GM23338 (cell line): Measurements from ENCODE around the gene TEX35. TPM values are rescaled to one million over a fixed set of nuclear protein-coding genes. Genes with fewer than 3 reads are reported as not detected.

Experiments
- ATAC-seq: fragments of 200-7000 bp; cut with Tn5 transposase; 3 replicates; pipeline ENCODE4 v1.9.1; 2020
- DNase-seq: peaks from one replicate; pipeline ENCODE4 v3.0.0-alpha.2; 2015; ENCODE audit warnings: low spot score
- H2AFZ ChIP-seq: fragments of 200-600 bp; sonication (generic); 2 replicates; pipeline ENCODE4 v1.8.0; 2016; ENCODE audit warnings: antibody characterized with exemption, mild to moderate bottlenecking, moderate library complexity
- H3F3A ChIP-seq: fragments of 200-600 bp; sonication (generic); replicated peaks from 2 replicates; pipeline ENCODE4 v1.8.0; 2017; ENCODE audit warnings: antibody characterized with exemption, mixed run types, low read depth
- H3K27ac ChIP-seq: fragments of 200-600 bp; sonication (generic); 2 replicates; pipeline ENCODE4 v1.6.1; 2016; ENCODE audit warnings: low read depth
- H3K27me3 ChIP-seq: fragments of 200-600 bp; sonication (generic); 2 replicates; pipeline ENCODE4 v1.8.0; 2016; ENCODE audit warnings: mild to moderate bottlenecking, mixed run types, moderate library complexity; ENCODE audit not compliant: insufficient read depth
- H3K36me3 ChIP-seq: fragments of 200-600 bp; sonication (generic); 2 replicates; pipeline ENCODE4 v1.8.0; 2016; ENCODE audit warnings: mild to moderate bottlenecking; ENCODE audit not compliant: insufficient read depth
- H3K4me1 ChIP-seq: fragments of 200-600 bp; sonication (generic); 2 replicates; pipeline ENCODE4 v1.8.0; 2016; ENCODE audit warnings: mild to moderate bottlenecking, moderate library complexity; ENCODE audit not compliant: insufficient read depth
- H3K4me2 ChIP-seq: fragments of 200-600 bp; sonication (generic); 2 replicates; pipeline ENCODE4 v1.7.1; 2017; ENCODE audit warnings: mixed run types
- H3K4me3 ChIP-seq: fragments of 200-600 bp; sonication (generic); 2 replicates; pipeline ENCODE4 v1.6.1; 2016; ENCODE audit warnings: mixed run types
- H3K79me2 ChIP-seq: fragments of 200-600 bp; sonication (generic); replicated peaks from 2 replicates; pipeline ENCODE4 v1.8.0; 2017; ENCODE audit warnings: mild to moderate bottlenecking; ENCODE audit not compliant: insufficient read depth
- H3K9me2 ChIP-seq: fragments of 200-600 bp; sonication (generic); 2 replicates; pipeline ENCODE4 v1.8.0; 2017; ENCODE audit not compliant: insufficient read depth
- H4K20me1 ChIP-seq: fragments of 200-600 bp; sonication (generic); replicated peaks from 2 replicates; pipeline ENCODE4 v1.8.0; 2017; ENCODE audit warnings: mild to moderate bottlenecking; ENCODE audit not compliant: insufficient read depth
- H3K27ac Mint-ChIP-seq: 2 replicates; pipeline ENCODE4 v1.8.0; 2020; ENCODE audit warnings: inconsistent platforms, mild to moderate bottlenecking, moderate library complexity, mixed read lengths
- H3K27me3 Mint-ChIP-seq: 3 replicates; pipeline ENCODE4 v1.8.0; 2022; ENCODE audit warnings: low read depth, mild to moderate bottlenecking, moderate library complexity, mixed read lengths, inconsistent platforms; ENCODE audit not compliant: insufficient read depth, poor library complexity
- H3K36me3 Mint-ChIP-seq: 3 replicates; pipeline ENCODE4 v1.8.0; 2021; ENCODE audit warnings: low read depth, mild to moderate bottlenecking, inconsistent platforms, moderate library complexity, mixed read lengths
- H3K4me1 Mint-ChIP-seq: 3 replicates; pipeline ENCODE4 v1.8.0; 2020; ENCODE audit warnings: mild to moderate bottlenecking, inconsistent platforms, mixed read lengths
- H3K4me3 Mint-ChIP-seq: 3 replicates; pipeline ENCODE4 v1.8.0; 2021; ENCODE audit warnings: moderate library complexity, mild to moderate bottlenecking, inconsistent platforms, mixed read lengths
- H3K9me3 Mint-ChIP-seq: 3 replicates; pipeline ENCODE4 v1.8.0; 2020; ENCODE audit warnings: moderate library complexity, mild to moderate bottlenecking, inconsistent platforms, mixed read lengths
- CREB1 ChIP-seq: fragments of 250-450 bp; sonication (Bioruptor Pico); IDR thresholded peaks from 2 replicates; pipeline ENCODE4 v1.5.0; 2020; ENCODE audit warnings: low read depth, mild to moderate bottlenecking, moderate library complexity
- ETS1 ChIP-seq: IDR thresholded peaks from 2 replicates; pipeline ENCODE4 v1.6.1; 2016; ENCODE audit warnings: antibody characterized with exemption
- EZH2 ChIP-seq: fragments of 200-600 bp; sonication (generic); IDR thresholded peaks from one replicate; pipeline ENCODE4 v1.8.0; 2017; ENCODE audit warnings: antibody characterized with exemption, mild to moderate bottlenecking, low read depth; ENCODE audit not compliant: unreplicated experiment
- EZH2phosphoT487 ChIP-seq: fragments of 200-600 bp; sonication (generic); IDR thresholded peaks from one replicate; pipeline ENCODE4 v1.8.1; 2018; ENCODE audit warnings: antibody characterized with exemption; ENCODE audit not compliant: unreplicated experiment
- JUNB ChIP-seq: IDR thresholded peaks from one replicate; pipeline ENCODE4 v1.6.1; 2016; ENCODE audit warnings: antibody characterized with exemption; ENCODE audit not compliant: unreplicated experiment
- NANOG ChIP-seq: IDR thresholded peaks from 2 replicates; pipeline ENCODE4 v1.6.1; 2016; ENCODE audit warnings: antibody characterized with exemption, borderline replicate concordance
- POLR2AphosphoS5 ChIP-seq: IDR thresholded peaks from 2 replicates; pipeline ENCODE4 v1.6.1; 2016; ENCODE audit warnings: antibody characterized with exemption, low read depth
- STAT1 ChIP-seq: IDR thresholded peaks from one replicate; pipeline ENCODE4 v1.6.1; 2016; ENCODE audit warnings: antibody characterized with exemption; ENCODE audit not compliant: unreplicated experiment
- ZNF114 ChIP-seq: fragments of 250-450 bp; sonication (Bioruptor Pico); IDR thresholded peaks from 2 replicates; pipeline ENCODE4 v1.5.0; 2020; ENCODE audit warnings: mild to moderate bottlenecking, moderate library complexity
- ZNF331 ChIP-seq: fragments of 250-450 bp; sonication (Bioruptor Pico); IDR thresholded peaks from 2 replicates; pipeline ENCODE4 v1.5.0; 2020; ENCODE audit warnings: low read depth, mild to moderate bottlenecking, moderate library complexity
- polyA plus RNA-seq: library from polyadenylated mRNA; unstranded; fragments of >200 nt; fragmentation: Nextera tagmentation; extraction: Ambion mirVana; gene quantifications from 2 replicates; pipeline ENCODE4 v1.2.1, GENCODE V29; 2016
- total RNA-seq: library from RNA; depleted of rRNA; stranded (reverse); fragments of >200 nt; shearing (Covaris generic); gene quantifications from 2 replicates; pipeline ENCODE4 v1.2.3, GENCODE V29; 2014
- TF ChIP-seq, protein P1 (sequence below), 2 experiments: fragments of 200-600 bp in 1 of 2; sonication (generic) in 1 of 2; conservative IDR thresholded peaks; 2 replicates each; pipeline versions ENCODE4 v1.5.1 to v1.6.1; 2016 to 2017; ENCODE audit warnings: antibody characterized with exemption in 2 of 2, low read depth in 2 of 2, mild to moderate bottlenecking in 2 of 2, moderate library complexity in 1 of 2
- TF ChIP-seq, protein P2 (sequence below): IDR thresholded peaks from one replicate; pipeline ENCODE4 v1.6.1; 2018; ENCODE audit warnings: antibody characterized with exemption; ENCODE audit not compliant: unreplicated experiment
- TF ChIP-seq, protein P3 (sequence below): fragments of 250-450 bp; sonication (Bioruptor Pico); IDR thresholded peaks from 2 replicates; pipeline ENCODE4 v1.5.0; 2020; ENCODE audit warnings: mild to moderate bottlenecking, moderate library complexity

TEX35 gene
- total and polyA plus RNA-seq, 2 experiments from 2014 or later, result not detected

DNA sequence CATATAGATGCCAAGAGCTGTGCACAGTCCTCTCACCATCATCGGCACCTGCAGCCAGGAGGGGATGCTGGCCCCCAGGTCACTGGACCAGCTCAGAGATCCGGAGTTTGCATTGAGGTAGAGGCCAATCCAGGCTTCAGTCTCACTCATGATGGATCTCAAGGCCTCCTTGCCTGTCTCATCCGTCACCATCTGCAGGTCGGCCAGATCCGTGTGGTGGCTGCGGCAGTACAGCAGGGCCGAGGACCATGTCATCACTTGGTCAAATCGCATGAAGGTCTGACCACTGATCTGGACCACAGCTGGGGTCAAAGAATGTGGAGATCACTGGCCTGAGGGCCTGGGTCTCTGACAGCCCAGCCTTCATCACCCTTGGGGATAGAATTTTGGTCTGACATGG, 22.8 kb upstream of the TEX35 start:
- Mint-ChIP-seq H3K27me3 (peaks cover 10% of the 10 kb centered on the region), H3K36me3 (no peaks in the 10 kb centered on the region; the same call in 2 of the 3 replicates), H3K9me3 (no peaks in the 10 kb centered on the region; the same call in 2 of the 3 replicates), H3K27ac (no peak overlapping the region), H3K4me3 (no peak overlapping the region), H3K4me1 (peaks cover 6% of the 10 kb centered on the region; the same call in 2 of the 3 replicates)
- Histone ChIP-seq H3K9me2 (no peaks in the 10 kb centered on the region; the same call in 1 of the 2 replicates), H3K4me2 (no peak overlapping the region), H2AFZ (no peak overlapping the region), H3K27me3 (no peaks in the 10 kb centered on the region), H3F3A (0 out of 2 replicates have a peak, but pooled peaks cover 6% of the 10 kb centered on the region), H3K27ac (no peak overlapping the region), H3K4me3 (no peak overlapping the region), H3K36me3 (no peaks in the 10 kb centered on the region), H3K79me2 (no peaks in the 10 kb centered on the region), H3K4me1 (no peaks in the 10 kb centered on the region), H4K20me1 (no peaks in the 10 kb centered on the region)
- no peak for TF ChIP-seq ZNF331
- TF ChIP-seq ETS1, result no peak
- TF ChIP-seq EZH2, result no peak
- TF ChIP-seq, protein P1, sequence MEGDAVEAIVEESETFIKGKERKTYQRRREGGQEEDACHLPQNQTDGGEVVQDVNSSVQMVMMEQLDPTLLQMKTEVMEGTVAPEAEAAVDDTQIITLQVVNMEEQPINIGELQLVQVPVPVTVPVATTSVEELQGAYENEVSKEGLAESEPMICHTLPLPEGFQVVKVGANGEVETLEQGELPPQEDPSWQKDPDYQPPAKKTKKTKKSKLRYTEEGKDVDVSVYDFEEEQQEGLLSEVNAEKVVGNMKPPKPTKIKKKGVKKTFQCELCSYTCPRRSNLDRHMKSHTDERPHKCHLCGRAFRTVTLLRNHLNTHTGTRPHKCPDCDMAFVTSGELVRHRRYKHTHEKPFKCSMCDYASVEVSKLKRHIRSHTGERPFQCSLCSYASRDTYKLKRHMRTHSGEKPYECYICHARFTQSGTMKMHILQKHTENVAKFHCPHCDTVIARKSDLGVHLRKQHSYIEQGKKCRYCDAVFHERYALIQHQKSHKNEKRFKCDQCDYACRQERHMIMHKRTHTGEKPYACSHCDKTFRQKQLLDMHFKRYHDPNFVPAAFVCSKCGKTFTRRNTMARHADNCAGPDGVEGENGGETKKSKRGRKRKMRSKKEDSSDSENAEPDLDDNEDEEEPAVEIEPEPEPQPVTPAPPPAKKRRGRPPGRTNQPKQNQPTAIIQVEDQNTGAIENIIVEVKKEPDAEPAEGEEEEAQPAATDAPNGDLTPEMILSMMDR (conservative IDR thresholded peaks at IDR 0.05; ENCODE audit: low read depth in 2 of 2), result no peak
- TF ChIP-seq EZH2phosphoT487, result no peak
- no peak for TF ChIP-seq CREB1
- no peak for TF ChIP-seq JUNB
- TF ChIP-seq NANOG, result no peak
- TF ChIP-seq, protein P2, sequence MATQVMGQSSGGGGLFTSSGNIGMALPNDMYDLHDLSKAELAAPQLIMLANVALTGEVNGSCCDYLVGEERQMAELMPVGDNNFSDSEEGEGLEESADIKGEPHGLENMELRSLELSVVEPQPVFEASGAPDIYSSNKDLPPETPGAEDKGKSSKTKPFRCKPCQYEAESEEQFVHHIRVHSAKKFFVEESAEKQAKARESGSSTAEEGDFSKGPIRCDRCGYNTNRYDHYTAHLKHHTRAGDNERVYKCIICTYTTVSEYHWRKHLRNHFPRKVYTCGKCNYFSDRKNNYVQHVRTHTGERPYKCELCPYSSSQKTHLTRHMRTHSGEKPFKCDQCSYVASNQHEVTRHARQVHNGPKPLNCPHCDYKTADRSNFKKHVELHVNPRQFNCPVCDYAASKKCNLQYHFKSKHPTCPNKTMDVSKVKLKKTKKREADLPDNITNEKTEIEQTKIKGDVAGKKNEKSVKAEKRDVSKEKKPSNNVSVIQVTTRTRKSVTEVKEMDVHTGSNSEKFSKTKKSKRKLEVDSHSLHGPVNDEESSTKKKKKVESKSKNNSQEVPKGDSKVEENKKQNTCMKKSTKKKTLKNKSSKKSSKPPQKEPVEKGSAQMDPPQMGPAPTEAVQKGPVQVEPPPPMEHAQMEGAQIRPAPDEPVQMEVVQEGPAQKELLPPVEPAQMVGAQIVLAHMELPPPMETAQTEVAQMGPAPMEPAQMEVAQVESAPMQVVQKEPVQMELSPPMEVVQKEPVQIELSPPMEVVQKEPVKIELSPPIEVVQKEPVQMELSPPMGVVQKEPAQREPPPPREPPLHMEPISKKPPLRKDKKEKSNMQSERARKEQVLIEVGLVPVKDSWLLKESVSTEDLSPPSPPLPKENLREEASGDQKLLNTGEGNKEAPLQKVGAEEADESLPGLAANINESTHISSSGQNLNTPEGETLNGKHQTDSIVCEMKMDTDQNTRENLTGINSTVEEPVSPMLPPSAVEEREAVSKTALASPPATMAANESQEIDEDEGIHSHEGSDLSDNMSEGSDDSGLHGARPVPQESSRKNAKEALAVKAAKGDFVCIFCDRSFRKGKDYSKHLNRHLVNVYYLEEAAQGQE, result no peak
- TF ChIP-seq ZNF114 (CRISPR knock-in tag), result no peak
- no peak for TF ChIP-seq POLR2AphosphoS5
- TF ChIP-seq, protein P3, sequence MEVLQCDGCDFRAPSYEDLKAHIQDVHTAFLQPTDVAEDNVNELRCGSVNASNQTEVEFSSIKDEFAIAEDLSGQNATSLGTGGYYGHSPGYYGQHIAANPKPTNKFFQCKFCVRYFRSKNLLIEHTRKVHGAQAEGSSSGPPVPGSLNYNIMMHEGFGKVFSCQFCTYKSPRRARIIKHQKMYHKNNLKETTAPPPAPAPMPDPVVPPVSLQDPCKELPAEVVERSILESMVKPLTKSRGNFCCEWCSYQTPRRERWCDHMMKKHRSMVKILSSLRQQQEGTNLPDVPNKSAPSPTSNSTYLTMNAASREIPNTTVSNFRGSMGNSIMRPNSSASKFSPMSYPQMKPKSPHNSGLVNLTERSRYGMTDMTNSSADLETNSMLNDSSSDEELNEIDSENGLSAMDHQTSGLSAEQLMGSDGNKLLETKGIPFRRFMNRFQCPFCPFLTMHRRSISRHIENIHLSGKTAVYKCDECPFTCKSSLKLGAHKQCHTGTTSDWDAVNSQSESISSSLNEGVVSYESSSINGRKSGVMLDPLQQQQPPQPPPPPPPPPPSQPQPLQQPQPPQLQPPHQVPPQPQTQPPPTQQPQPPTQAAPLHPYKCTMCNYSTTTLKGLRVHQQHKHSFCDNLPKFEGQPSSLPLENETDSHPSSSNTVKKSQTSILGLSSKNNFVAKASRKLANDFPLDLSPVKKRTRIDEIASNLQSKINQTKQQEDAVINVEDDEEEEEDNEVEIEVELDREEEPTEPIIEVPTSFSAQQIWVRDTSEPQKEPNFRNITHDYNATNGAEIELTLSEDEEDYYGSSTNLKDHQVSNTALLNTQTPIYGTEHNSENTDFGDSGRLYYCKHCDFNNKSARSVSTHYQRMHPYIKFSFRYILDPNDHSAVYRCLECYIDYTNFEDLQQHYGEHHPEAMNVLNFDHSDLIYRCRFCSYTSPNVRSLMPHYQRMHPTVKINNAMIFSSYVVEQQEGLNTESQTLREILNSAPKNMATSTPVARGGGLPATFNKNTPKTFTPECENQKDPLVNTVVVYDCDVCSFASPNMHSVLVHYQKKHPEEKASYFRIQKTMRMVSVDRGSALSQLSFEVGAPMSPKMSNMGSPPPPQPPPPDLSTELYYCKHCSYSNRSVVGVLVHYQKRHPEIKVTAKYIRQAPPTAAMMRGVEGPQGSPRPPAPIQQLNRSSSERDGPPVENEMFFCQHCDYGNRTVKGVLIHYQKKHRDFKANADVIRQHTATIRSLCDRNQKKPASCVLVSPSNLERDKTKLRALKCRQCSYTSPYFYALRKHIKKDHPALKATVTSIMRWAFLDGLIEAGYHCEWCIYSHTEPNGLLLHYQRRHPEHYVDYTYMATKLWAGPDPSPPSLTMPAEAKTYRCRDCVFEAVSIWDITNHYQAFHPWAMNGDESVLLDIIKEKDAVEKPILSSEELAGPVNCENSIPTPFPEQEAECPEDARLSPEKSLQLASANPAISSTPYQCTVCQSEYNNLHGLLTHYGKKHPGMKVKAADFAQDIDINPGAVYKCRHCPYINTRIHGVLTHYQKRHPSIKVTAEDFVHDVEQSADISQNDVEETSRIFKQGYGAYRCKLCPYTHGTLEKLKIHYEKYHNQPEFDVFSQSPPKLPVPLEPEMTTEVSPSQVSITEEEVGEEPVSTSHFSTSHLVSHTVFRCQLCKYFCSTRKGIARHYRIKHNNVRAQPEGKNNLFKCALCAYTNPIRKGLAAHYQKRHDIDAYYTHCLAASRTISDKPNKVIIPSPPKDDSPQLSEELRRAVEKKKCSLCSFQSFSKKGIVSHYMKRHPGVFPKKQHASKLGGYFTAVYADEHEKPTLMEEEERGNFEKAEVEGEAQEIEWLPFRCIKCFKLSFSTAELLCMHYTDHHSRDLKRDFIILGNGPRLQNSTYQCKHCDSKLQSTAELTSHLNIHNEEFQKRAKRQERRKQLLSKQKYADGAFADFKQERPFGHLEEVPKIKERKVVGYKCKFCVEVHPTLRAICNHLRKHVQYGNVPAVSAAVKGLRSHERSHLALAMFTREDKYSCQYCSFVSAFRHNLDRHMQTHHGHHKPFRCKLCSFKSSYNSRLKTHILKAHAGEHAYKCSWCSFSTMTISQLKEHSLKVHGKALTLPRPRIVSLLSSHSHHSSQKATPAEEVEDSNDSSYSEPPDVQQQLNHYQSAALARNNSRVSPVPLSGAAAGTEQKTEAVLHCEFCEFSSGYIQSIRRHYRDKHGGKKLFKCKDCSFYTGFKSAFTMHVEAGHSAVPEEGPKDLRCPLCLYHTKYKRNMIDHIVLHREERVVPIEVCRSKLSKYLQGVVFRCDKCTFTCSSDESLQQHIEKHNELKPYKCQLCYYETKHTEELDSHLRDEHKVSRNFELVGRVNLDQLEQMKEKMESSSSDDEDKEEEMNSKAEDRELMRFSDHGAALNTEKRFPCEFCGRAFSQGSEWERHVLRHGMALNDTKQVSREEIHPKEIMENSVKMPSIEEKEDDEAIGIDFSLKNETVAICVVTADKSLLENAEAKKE (CRISPR knock-in tag), result no peak
- TF ChIP-seq STAT1, result no peak
- ATAC-seq, result no peak
- no peak for DNase-seq
